SJSA1 (cell line): Measurements from ENCODE around the gene NUAK2. TPM values are rescaled to one million over a fixed set of nuclear protein-coding genes. Genes with fewer than 3 reads are reported as not detected.

Source experiments
- DNase-seq, 2 experiments: peaks; one replicate each; pipeline ENCODE4 v3.0.0-alpha.2; 2015 to 2020; ENCODE audit warnings: low spot score in 2 of 2, low read depth in 1 of 2
- H3K27ac ChIP-seq: fragments of 250-450 bp; sonication (Bioruptor Pico); 2 replicates; pipeline ENCODE4 v1.5.1; 2020; ENCODE audit warnings: mild to moderate bottlenecking, moderate library complexity
- H3K27me3 ChIP-seq: fragments of 250-450 bp; sonication (Bioruptor Pico); replicated peaks from 2 replicates; pipeline ENCODE4 v1.5.1; 2020; ENCODE audit warnings: mild to moderate bottlenecking, moderate library complexity
- H3K36me3 ChIP-seq: fragments of 250-450 bp; sonication (Bioruptor Pico); 2 replicates; pipeline ENCODE4 v1.5.1; 2020; ENCODE audit warnings: mild to moderate bottlenecking
- H3K4me1 ChIP-seq: fragments of 250-450 bp; sonication (Bioruptor Pico); replicated peaks from 2 replicates; pipeline ENCODE4 v1.6.1; 2021; ENCODE audit warnings: mild to moderate bottlenecking
- H3K4me3 ChIP-seq: fragments of 250-450 bp; sonication (Bioruptor Pico); 2 replicates; pipeline ENCODE4 v1.5.1; 2020; ENCODE audit warnings: mild to moderate bottlenecking
- H3K9me3 ChIP-seq: fragments of 250-450 bp; sonication (Bioruptor Pico); replicated peaks from 2 replicates; pipeline ENCODE4 v1.5.1; 2020; ENCODE audit warnings: mild to moderate bottlenecking
- total RNA-seq: library from RNA; depleted of rRNA; stranded (reverse); fragments of >200 nt; shearing (Covaris generic); gene quantifications from 2 replicates; pipeline ENCODE4 v1.2.3, GENCODE V29; 2014

NUAK2 gene
- total RNA-seq, 1 experiment from 2014 or later = 5.8 TPM

GRCh38 chr1:205354259-205355074 is 32.9 kb upstream of the NUAK2 start:
- no peak overlapping the region for H3K4me3 ChIP-seq
- H3K9me3 ChIP-seq = no peaks in the 10 kb centered on the region
- H3K36me3 ChIP-seq = no peaks in the 10 kb centered on the region
- DNase-seq = peak; percentile 50 to 61
- no peak overlapping the region for H3K27ac ChIP-seq
- H3K4me1 ChIP-seq = no peaks in the 10 kb centered on the region
- peaks cover 14% of the 10 kb centered on the region; the same call in 1 of the 2 replicates for H3K27me3 ChIP-seq

GRCh38 chr1:205353612-205354011 is 32.1 kb upstream of the NUAK2 start:
- Histone ChIP-seq H3K9me3 (no peaks in the 10 kb centered on the region), H3K4me3 (no peak overlapping the region), H3K36me3 (no peaks in the 10 kb centered on the region), H3K4me1 (no peaks in the 10 kb centered on the region), H3K27me3 (peaks cover 14% of the 10 kb centered on the region; the same call in 1 of the 2 replicates), H3K27ac (no peak overlapping the region)
- DNase-seq = no peak

GRCh38 chr1:205353191-205353590 is 31.6 kb upstream of the NUAK2 start:
- peaks cover 14% of the 10 kb centered on the region; the same call in 1 of the 2 replicates for H3K27me3 ChIP-seq
- H3K36me3 ChIP-seq = no peaks in the 10 kb centered on the region
- no peak overlapping the region for H3K4me3 ChIP-seq
- DNase-seq = no peak
- no peaks in the 10 kb centered on the region for H3K4me1 ChIP-seq
- no peaks in the 10 kb centered on the region for H3K9me3 ChIP-seq
- no peak overlapping the region for H3K27ac ChIP-seq

DNA sequence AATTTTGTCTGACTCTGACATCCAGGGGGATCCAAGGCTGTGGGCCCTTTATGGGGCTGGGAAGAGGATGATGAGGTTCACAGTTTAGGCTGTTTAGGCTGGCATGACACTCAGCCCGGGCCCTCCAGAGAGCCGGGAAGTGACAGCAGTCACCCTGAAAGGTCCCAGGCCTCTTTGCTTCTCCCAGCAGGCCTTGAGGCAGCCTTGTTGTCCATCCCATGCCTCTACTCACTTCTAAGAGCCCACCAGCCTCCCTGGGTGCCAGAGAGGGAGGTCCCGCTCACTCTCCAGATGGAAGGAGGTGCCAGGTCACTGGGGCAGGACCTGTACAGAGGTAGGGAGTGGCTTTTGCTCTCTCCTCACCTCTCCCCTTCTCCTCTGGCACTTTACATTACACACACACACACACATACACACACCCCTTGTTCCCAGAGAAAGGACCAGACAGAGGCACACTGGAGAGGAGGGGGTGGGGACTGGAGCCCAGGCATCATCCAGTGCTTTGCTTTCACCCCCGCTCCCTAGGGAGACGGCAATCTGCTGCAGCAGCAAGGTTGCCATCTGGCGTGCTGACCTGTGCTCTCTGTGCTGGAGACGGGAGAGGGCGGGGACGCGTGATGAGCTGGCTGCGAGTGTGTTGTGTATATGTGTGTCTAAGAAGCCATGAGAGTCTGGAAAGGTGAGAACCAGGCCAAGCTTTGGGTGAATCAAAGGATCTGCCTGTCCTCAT is 30.6 kb upstream of the NUAK2 start:
- Histone ChIP-seq H3K9me3 (no peaks in the 10 kb centered on the region), H3K27ac (no peak overlapping the region), H3K4me3 (no peak overlapping the region), H3K27me3 (peaks cover 11% of the 10 kb centered on the region), H3K36me3 (no peaks in the 10 kb centered on the region), H3K4me1 (no peaks in the 10 kb centered on the region)
- no peak for DNase-seq

GRCh38 chr1:205350691-205351141 is 29.2 kb upstream of the NUAK2 start:
- Histone ChIP-seq H3K4me3 (no peak overlapping the region), H3K36me3 (no peaks in the 10 kb centered on the region), H3K27ac (no peak overlapping the region), H3K27me3 (peaks cover 23% of the 10 kb centered on the region), H3K4me1 (no peaks in the 10 kb centered on the region), H3K9me3 (no peaks in the 10 kb centered on the region)
- no peak for DNase-seq

GRCh38 chr1:205350124-205350523 is 28.6 kb upstream of the NUAK2 start:
- no peak overlapping the region for H3K27ac ChIP-seq

DNA sequence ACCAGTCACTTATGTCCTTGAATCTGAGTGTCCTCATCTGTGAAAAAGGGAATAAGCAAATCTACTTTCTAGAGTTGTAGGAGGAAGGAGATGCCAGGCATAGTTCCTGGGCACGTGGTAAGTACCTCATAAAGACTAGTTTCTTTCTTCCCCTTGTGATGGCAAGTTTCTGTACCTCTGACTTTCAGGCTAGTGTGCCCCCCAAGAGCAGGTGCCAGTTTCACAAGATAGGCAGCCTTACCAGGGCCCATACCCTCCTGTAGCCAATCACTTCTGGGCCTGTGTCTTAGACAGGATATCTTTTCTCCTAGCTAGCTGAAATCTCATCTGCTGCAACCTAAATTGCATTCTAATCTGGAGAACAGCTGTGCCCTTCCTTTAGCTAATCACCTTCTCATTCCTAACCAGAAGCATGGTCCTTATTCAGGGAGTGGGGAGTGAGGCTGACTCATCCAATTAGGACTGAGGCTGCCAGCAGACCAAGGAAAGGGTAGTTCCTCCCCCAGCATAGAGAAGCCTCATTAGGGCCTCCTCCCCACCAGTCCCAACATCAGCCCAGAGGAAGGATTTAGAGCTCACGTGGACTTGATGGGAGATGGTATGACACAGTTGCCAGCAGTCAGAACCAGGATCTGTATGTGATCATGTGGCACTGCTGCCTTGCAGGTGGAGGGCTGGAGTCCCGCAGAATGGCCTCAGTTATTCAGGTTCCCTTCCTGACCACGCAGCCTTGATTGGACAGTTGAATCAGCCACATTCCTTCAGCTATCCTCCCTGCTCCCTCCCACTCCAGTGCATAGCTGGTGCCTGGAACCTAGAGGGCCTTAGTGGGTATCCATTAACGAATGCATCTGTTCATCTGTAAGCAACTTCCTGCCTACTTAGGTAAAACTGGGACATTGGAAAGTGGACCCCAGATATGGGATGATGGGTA is 27.3 kb upstream of the NUAK2 start:
- H3K36me3 ChIP-seq = no peaks in the 10 kb centered on the region
- no peak overlapping the region for H3K27ac ChIP-seq
- no peak overlapping the region for H3K4me3 ChIP-seq
- H3K4me1 ChIP-seq = no peaks in the 10 kb centered on the region
- no peak for DNase-seq
- H3K27me3 ChIP-seq = peaks cover 42% of the 10 kb centered on the region
- no peaks in the 10 kb centered on the region for H3K9me3 ChIP-seq

More at GRCh38 chr1:205350124-205350523, 28.6 kb upstream of the NUAK2 start:
- Histone ChIP-seq H3K36me3 (no peaks in the 10 kb centered on the region), H3K4me3 (no peak overlapping the region), H3K9me3 (no peaks in the 10 kb centered on the region), H3K27me3 (peaks cover 29% of the 10 kb centered on the region), H3K4me1 (no peaks in the 10 kb centered on the region)
- no peak for DNase-seq

DNA sequence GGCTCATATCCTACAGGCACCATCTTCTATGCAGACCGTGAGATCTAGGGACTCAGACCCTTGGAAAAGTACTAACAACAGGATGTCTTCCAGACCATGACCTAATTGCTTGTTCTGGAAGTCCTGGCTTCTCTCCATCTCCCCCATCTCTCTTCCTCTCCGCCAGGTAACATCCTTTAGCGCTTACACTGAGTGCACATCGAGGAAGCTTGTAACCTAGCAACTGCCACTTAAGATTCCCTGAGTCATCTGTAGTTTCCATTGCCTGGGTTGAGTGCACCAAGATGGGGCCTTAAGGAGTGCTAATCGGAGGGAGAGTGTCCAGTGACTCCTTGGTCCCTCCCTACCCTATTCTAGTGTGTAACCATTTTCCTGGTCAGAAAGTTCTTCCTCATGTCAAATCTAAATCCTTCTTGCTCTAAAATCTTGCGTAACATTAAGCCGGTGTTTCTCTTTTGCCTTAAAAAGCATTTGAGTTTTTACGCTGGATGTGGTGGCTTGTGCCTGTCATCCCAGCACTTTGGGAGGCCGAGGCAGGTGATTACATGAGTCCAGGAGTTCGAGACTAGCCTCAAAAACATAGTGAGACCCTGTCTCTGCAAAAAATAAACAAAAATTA is 25.5 kb upstream of the NUAK2 start:
- peaks cover 52% of the 10 kb centered on the region for H3K27me3 ChIP-seq

DNA sequence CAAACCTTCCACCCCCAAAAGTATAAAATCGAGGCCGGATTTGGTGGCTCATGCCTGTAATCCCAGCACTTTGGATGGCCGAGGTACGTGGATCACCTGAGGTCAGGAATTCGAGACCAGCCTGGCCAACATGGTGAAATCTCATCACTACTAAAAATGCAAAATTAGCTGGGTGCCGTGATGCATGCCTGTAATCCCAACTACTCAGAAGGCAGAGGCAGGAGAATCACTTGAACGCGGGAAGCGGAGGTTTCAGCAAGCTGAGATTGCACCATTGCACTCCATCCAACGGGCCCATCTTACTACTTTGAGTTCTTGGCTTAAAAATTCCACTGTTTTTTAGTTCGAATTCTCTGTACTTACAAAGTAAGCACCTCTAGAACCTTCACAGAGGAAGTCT is 24.2 kb upstream of the NUAK2 start:
- no peak for DNase-seq
- Histone ChIP-seq H3K4me1 (peaks cover 3% of the 10 kb centered on the region; the same call in 1 of the 2 replicates), H3K27ac (no peak overlapping the region), H3K27me3 (peaks cover 49% of the 10 kb centered on the region), H3K36me3 (no peaks in the 10 kb centered on the region), H3K9me3 (no peaks in the 10 kb centered on the region), H3K4me3 (no peak overlapping the region)

More for the DNA sequence above, 25.5 kb upstream of the NUAK2 start:
- Histone ChIP-seq H3K4me3 (no peak overlapping the region), H3K27ac (no peak overlapping the region), H3K4me1 (peaks cover 3% of the 10 kb centered on the region; the same call in 1 of the 2 replicates), H3K9me3 (no peaks in the 10 kb centered on the region), H3K36me3 (no peaks in the 10 kb centered on the region)
- DNase-seq = no peak

GRCh38 chr1:205344066-205344928 is 22.8 kb upstream of the NUAK2 start:
- Histone ChIP-seq H3K4me3 (no peak overlapping the region), H3K27me3 (peaks cover 45% of the 10 kb centered on the region)

GRCh38 chr1:205343431-205344065 is 22.0 kb upstream of the NUAK2 start:
- no peak overlapping the region for H3K27ac ChIP-seq
- H3K9me3 ChIP-seq = no peaks in the 10 kb centered on the region
- H3K4me1 ChIP-seq = peaks cover 3% of the 10 kb centered on the region; the same call in 1 of the 2 replicates
- no peak overlapping the region for H3K4me3 ChIP-seq
- H3K36me3 ChIP-seq = no peaks in the 10 kb centered on the region
- DNase-seq = no peak
- H3K27me3 ChIP-seq = peaks cover 45% of the 10 kb centered on the region

More at GRCh38 chr1:205344066-205344928, 22.8 kb upstream of the NUAK2 start:
- no peaks in the 10 kb centered on the region for H3K9me3 ChIP-seq
- DNase-seq = no peak
- H3K27ac ChIP-seq = no peak overlapping the region
- H3K4me1 ChIP-seq = peaks cover 3% of the 10 kb centered on the region; the same call in 1 of the 2 replicates
- H3K36me3 ChIP-seq = no peaks in the 10 kb centered on the region

DNA sequence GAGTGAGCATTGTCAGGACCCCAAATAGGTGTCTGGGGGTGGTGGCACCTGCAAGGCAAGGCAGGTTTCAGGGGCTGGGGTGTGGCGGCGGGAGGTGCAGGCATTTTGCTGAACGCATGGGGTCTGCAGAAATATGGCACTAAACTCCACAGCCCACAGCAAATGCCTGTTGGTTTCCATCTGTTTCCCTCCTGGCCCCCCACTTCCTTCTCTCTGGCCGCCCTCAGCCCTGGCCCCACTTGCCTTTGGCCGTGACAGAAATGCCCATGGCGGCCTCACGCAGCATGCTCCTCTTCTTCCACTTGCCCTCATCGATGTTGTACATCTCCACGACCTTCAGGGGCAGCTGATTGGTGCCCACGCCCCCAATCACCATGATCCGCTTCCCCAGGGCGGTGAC is 21.4 kb upstream of the NUAK2 start:
- H3K9me3 ChIP-seq = no peaks in the 10 kb centered on the region

More for the DNA sequence above, 21.4 kb upstream of the NUAK2 start:
- Histone ChIP-seq H3K4me1 (peaks cover 3% of the 10 kb centered on the region; the same call in 1 of the 2 replicates), H3K27me3 (peaks cover 45% of the 10 kb centered on the region), H3K36me3 (no peaks in the 10 kb centered on the region), H3K27ac (no peak overlapping the region), H3K4me3 (no peak overlapping the region)
- DNase-seq = no peak
